HG03354 (cell line): ENCODE results near the gene OR52W1.
"Not testable (repeated sequence)": the region's sequence is repeated elsewhere in the genome, so short reads cannot be mapped to it uniquely, and the experiment has no call there.

ENCODE experiments used
- ATAC-seq: cut with Tn5 transposase; IDR thresholded peaks from one replicate; pipeline ENCODE4 v1.9.1; 2021; ENCODE audit warnings: mild to moderate bottlenecking; ENCODE audit not compliant: unreplicated experiment, poor library complexity, severe bottlenecking

Gene OR52W1

DNA sequence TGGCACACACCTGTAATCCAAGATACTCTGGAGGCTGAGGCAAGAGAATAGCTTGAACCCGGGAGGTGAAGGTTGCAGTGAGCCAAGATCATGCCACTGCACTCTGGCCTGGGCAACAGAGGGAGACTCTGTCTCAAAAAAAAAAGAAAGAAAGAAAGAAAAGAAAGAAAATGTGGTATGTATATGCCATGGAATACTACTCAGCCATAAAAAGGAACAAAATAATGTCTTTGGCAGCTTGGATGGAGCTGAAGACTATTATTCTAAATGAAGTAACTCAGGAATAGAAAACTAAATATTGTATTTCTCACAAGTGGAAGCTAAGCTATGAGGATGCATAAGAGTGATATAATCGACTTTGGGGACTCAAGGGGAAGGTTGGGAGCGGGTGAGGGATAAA, 49.9 kb downstream of the OR52W1 start:
- ATAC-seq = not testable (repeated sequence)
